Body of pancreas (tissue), 4 donors: ENCODE data around the gene C5orf47.

Experiments used
- CTCF ChIP-seq, 7 experiments: fragments of 450-650 bp in 4 of 7; fragments of 200-600 bp in 3 of 7; sonication (generic) in 3 of 7; IDR thresholded peaks; one replicate each; pipeline ENCODE4 v1.5.1; 2016 to 2019; ENCODE audit warnings: antibody characterized with exemption in 7 of 7
- POLR2A ChIP-seq, 3 donors: fragments of 450-650 bp; IDR thresholded peaks; one replicate each; pipeline ENCODE4 v1.6.1; 2016; ENCODE audit warnings: antibody characterized with exemption in 3 of 3, mild to moderate bottlenecking in 2 of 3

- TF ChIP-seq CTCF (IDR thresholded peaks at IDR 0.05) (peak; percentile 49 to 96 (median 90)), POLR2A (IDR thresholded peaks at IDR 0.05) (no peak)
Measured at GRCh38 chr5:174045470-174046025, 56.6 kb downstream of the C5orf47 start, which contains the start of gene NSG2.
